Esophagus muscularis mucosa (tissue), 4 donors: Measurements from ENCODE around the gene HIGD2A.

ENCODE experiments used
- EP300 ChIP-seq: sonication (generic); formaldehyde crosslinking; IDR thresholded peaks from one replicate; pipeline ENCODE4 v1.6.1; 2017; ENCODE audit warnings: antibody characterized with exemption
- POLR2AphosphoS5 ChIP-seq, 2 donors: sonication (generic); formaldehyde crosslinking; IDR thresholded peaks; one replicate each; pipeline ENCODE4 v1.6.1; 2017; ENCODE audit warnings: antibody characterized with exemption in 2 of 2
- TF ChIP-seq, protein P1 (sequence below), 3 experiments: fragments of 200-600 bp in 2 of 3; fragments of 450-650 bp in 1 of 3; sonication (generic) in 2 of 3; IDR thresholded peaks; one replicate each; pipeline ENCODE4 v1.5.1; 2017 to 2019; ENCODE audit warnings: antibody characterized with exemption in 3 of 3, mild to moderate bottlenecking in 2 of 3, moderate library complexity in 1 of 3

DNA sequence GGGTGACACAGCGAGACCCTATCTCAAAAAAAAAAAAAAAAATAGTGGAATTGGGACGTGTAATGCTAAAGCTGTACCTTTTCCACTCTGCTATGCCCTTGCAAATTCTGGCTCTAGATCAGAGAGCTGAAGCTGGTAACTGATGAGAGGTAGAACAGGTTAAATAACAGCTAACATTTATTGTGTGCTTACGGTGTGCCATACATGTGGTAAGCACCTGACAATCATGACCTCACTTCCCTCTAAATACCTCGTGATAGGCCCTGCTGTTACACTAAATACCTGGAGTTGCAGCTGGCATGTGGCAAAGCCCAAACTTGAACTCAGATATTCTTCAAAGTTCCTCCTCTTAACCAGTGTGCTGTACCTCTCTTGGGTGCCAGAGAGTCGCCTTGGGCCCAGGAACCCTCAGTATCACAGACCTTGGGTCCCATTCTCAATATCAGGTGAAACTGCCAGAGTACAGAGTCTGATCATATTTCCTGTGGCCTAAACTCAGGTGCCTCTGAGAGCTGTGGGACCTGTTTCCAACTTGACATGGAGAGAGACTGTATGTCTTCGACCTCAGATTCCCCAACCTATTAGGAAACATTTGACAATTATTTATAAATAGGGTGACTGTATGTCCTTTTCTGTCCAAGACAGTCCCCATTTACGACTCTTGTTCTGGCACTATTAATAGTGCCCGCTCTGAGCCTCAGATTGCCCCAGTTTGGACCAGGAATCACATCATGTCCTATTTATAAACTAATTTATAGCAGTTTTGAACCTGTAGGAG, 18.4 kb upstream of the HIGD2A start:
- TF ChIP-seq EP300 = no peak
- TF ChIP-seq, protein P1, sequence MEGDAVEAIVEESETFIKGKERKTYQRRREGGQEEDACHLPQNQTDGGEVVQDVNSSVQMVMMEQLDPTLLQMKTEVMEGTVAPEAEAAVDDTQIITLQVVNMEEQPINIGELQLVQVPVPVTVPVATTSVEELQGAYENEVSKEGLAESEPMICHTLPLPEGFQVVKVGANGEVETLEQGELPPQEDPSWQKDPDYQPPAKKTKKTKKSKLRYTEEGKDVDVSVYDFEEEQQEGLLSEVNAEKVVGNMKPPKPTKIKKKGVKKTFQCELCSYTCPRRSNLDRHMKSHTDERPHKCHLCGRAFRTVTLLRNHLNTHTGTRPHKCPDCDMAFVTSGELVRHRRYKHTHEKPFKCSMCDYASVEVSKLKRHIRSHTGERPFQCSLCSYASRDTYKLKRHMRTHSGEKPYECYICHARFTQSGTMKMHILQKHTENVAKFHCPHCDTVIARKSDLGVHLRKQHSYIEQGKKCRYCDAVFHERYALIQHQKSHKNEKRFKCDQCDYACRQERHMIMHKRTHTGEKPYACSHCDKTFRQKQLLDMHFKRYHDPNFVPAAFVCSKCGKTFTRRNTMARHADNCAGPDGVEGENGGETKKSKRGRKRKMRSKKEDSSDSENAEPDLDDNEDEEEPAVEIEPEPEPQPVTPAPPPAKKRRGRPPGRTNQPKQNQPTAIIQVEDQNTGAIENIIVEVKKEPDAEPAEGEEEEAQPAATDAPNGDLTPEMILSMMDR (IDR thresholded peaks at IDR 0.05) = no peak
- no peak for TF ChIP-seq POLR2AphosphoS5 (IDR thresholded peaks at IDR 0.05)
